PFSK-1 (cell line): ENCODE data around the gene DECR2.

Source experiments
- FOXP2 ChIP-seq: optimal IDR thresholded peaks from 2 replicates; pipeline ENCODE3; 2011; ENCODE audit warnings: borderline replicate concordance, control low read depth, inconsistent platforms; ENCODE audit not compliant: insufficient read depth; ENCODE audit errors: extremely low read length, extremely low read depth
- POLR2AphosphoS5 ChIP-seq: IDR thresholded peaks from 2 replicates; pipeline ENCODE4 v1.6.1; 2012; ENCODE audit warnings: low read depth, mild to moderate bottlenecking, control low read depth, low read length, moderate library complexity
- REST ChIP-seq, 2 experiments: IDR thresholded peaks; 2 replicates each; pipeline versions ENCODE4 v1.6.1 to v1.8.0; 2011 to 2012; ENCODE audit warnings: low read depth in 2 of 2, low read length in 2 of 2, control low read depth in 1 of 2, inconsistent platforms in 1 of 2, mild to moderate bottlenecking in 1 of 2, moderate library complexity in 1 of 2; ENCODE audit not compliant: insufficient read depth in 1 of 2
- SIN3A ChIP-seq: IDR thresholded peaks from 2 replicates; pipeline ENCODE4 v1.6.1; 2012; ENCODE audit warnings: mild to moderate bottlenecking, low read length, moderate library complexity, borderline replicate concordance; ENCODE audit not compliant: insufficient read depth
- TAF1 ChIP-seq: IDR thresholded peaks from 2 replicates; pipeline ENCODE4 v1.6.1; 2012; ENCODE audit warnings: low read length, control low read depth, borderline replicate concordance; ENCODE audit not compliant: insufficient read depth

The DECR2 gene

GRCh38 chr16:374616-374926, 27.1 kb upstream of the DECR2 start:
- TF ChIP-seq POLR2AphosphoS5 (no peak), FOXP2 (no peak), REST (IDR thresholded peaks at IDR 0.05; ENCODE audit: insufficient read depth in 1 of 2, low read depth in 2 of 2, low read length in 2 of 2) (no peak), SIN3A (no peak), TAF1 (no peak)

GRCh38 chr16:375212-375611, 26.5 kb upstream of the DECR2 start:
- no peak for TF ChIP-seq REST (IDR thresholded peaks at IDR 0.05; ENCODE audit: insufficient read depth in 1 of 2, low read depth in 2 of 2, low read length in 2 of 2)
- TF ChIP-seq FOXP2, result no peak
- no peak for TF ChIP-seq TAF1
- no peak for TF ChIP-seq SIN3A
- TF ChIP-seq POLR2AphosphoS5, result no peak

GRCh38 chr16:375927-376816, 25.5 kb upstream of the DECR2 start:
- no peak for TF ChIP-seq POLR2AphosphoS5
- TF ChIP-seq SIN3A, result no peak
- TF ChIP-seq FOXP2, result no peak
- TF ChIP-seq TAF1, result no peak
- no peak for TF ChIP-seq REST (IDR thresholded peaks at IDR 0.05; ENCODE audit: insufficient read depth in 1 of 2, low read depth in 2 of 2, low read length in 2 of 2)

- no peak for TF ChIP-seq POLR2AphosphoS5
- no peak for TF ChIP-seq FOXP2
- no peak for TF ChIP-seq SIN3A
- no peak for TF ChIP-seq TAF1
These were observed 24.8 kb upstream of the DECR2 start for GRCh38 chr16:376817-377418.

GRCh38 chr16:377419-377951, 24.2 kb upstream of the DECR2 start:
- TF ChIP-seq TAF1 (no peak), REST (IDR thresholded peaks at IDR 0.05; ENCODE audit: insufficient read depth in 1 of 2, low read depth in 2 of 2, low read length in 2 of 2) (no peak), FOXP2 (no peak)
